Right lobe of liver (tissue), 4 donors: Measurements from ENCODE around the gene GBP3.
"Not testable (repeated sequence)": the region's sequence is repeated elsewhere in the genome, so short reads cannot be mapped to it uniquely, and the experiment has no call there.

Source experiments
- POLR2A ChIP-seq: fragments of 450-650 bp; IDR thresholded peaks from one replicate; pipeline ENCODE4 v1.6.1; 2017; ENCODE audit warnings: antibody characterized with exemption, mild to moderate bottlenecking
- TF ChIP-seq, protein P1 (sequence below), 4 donors: fragments of 200-600 bp in 3 of 4; fragments of 450-650 bp in 1 of 4; IDR thresholded peaks; one replicate each; pipeline versions ENCODE4 v1.5.1 to v1.8.0; 2016 to 2022; ENCODE audit warnings: antibody characterized with exemption in 4 of 4, mild to moderate bottlenecking in 2 of 4
- donor health status: DM: no; HTN: no; CAD: no.
- donor health status: DM: no; HTN: no; CAD: no.
- donor health status: DM: no; HTN: yes; CAD: no.

DNA sequence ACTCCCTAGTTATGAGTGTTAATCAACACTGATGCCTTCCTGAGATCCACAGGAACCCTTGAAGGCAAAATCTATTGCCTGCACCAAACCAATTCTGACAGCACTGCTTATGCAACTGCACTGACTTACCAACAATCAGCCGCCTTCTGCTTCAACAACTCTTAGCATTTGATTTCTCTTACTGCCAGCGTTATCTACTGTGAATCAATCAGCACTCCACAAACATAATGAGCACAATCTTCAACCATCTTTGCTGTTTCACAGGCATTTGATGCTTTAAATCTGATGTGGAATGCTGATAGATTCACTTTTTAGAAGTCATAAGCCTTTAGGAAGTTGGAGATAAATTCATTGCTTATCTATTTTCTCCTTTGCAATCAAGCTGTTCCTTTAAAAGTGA, 41.2 kb downstream of the GBP3 start:
- TF ChIP-seq, protein P1, sequence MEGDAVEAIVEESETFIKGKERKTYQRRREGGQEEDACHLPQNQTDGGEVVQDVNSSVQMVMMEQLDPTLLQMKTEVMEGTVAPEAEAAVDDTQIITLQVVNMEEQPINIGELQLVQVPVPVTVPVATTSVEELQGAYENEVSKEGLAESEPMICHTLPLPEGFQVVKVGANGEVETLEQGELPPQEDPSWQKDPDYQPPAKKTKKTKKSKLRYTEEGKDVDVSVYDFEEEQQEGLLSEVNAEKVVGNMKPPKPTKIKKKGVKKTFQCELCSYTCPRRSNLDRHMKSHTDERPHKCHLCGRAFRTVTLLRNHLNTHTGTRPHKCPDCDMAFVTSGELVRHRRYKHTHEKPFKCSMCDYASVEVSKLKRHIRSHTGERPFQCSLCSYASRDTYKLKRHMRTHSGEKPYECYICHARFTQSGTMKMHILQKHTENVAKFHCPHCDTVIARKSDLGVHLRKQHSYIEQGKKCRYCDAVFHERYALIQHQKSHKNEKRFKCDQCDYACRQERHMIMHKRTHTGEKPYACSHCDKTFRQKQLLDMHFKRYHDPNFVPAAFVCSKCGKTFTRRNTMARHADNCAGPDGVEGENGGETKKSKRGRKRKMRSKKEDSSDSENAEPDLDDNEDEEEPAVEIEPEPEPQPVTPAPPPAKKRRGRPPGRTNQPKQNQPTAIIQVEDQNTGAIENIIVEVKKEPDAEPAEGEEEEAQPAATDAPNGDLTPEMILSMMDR (IDR thresholded peaks at IDR 0.05) = not testable (repeated sequence)
- not testable (repeated sequence) for TF ChIP-seq POLR2A
